Measurements from ENCODE around the gene RPS27L.
A peak's percentile ranks its signal among the peaks of the same experiment; 100 is the strongest.

Gene RPS27L

GRCh38 chr15:63157118-63157843 lies at the start of gene RPS27L:
TSS of gene RPS27L (minus strand) at chr15:63157477. CDS start at chr15:63157405, 72 bp downstream.
- peak; percentile 90 for DNase-seq

- no peak for DNase-seq
Observed at GRCh38 chr15:63206079-63206478, 48.8 kb upstream of the RPS27L start.

- DNase-seq: peak; percentile 52
Observed at GRCh38 chr15:63203451-63204090, 46.3 kb upstream of the RPS27L start.

- DNase-seq: no peak
Observed at GRCh38 chr15:63202861-63203260, 45.6 kb upstream of the RPS27L start.

GRCh38 chr15:63200464-63201249 lies 43.4 kb upstream of the RPS27L start:
- no peak for DNase-seq

GRCh38 chr15:63198371-63199250 lies 41.3 kb upstream of the RPS27L start:
- no peak for DNase-seq

- no peak for DNase-seq
Observed at GRCh38 chr15:63197626-63198025, 40.3 kb upstream of the RPS27L start.

- no peak for DNase-seq
Observed at GRCh38 chr15:63196842-63197241, 39.6 kb upstream of the RPS27L start.

GRCh38 chr15:63195569-63196015 lies 38.3 kb upstream of the RPS27L start:
- no peak for DNase-seq

GRCh38 chr15:63194880-63195568 lies 37.7 kb upstream of the RPS27L start:
- DNase-seq: no peak

- DNase-seq: no peak
Observed at GRCh38 chr15:63194302-63194701, 37.0 kb upstream of the RPS27L start.

GRCh38 chr15:63192619-63193206 lies 35.4 kb upstream of the RPS27L start:
- DNase-seq: peak; percentile 40

- DNase-seq: peak; percentile 68
Observed at GRCh38 chr15:63191895-63192618, 34.8 kb upstream of the RPS27L start.

GRCh38 chr15:63190769-63191649 lies 33.7 kb upstream of the RPS27L start:
- no peak for DNase-seq

- DNase-seq: no peak
Observed at GRCh38 chr15:63189941-63190768, 32.9 kb upstream of the RPS27L start.

- DNase-seq: peak; percentile 98
Observed at GRCh38 chr15:63188926-63189871, 31.9 kb upstream of the RPS27L start, which contains the start of gene RAB8B. TSS of gene RAB8B (plus strand) at chr15:63189606. CDS start at chr15:63189625, 19 bp downstream.

- DNase-seq: peak; percentile 40
Observed at GRCh38 chr15:63188247-63188925, 31.1 kb upstream of the RPS27L start.
